HG03565 (cell line): ENCODE results near the gene DKK2.

Source experiments
- ATAC-seq: cut with Tn5 transposase; IDR thresholded peaks from one replicate; pipeline ENCODE4 v1.9.1; 2021; ENCODE audit warnings: mild to moderate bottlenecking, moderate library complexity; ENCODE audit not compliant: unreplicated experiment

DKK2 gene

GRCh38 chr4:107017443-107018343 lies 18.4 kb downstream of the DKK2 start:
- ATAC-seq, result no peak

GRCh38 chr4:107011312-107011711 lies 24.8 kb downstream of the DKK2 start:
- no peak for ATAC-seq

GRCh38 chr4:107009196-107009968 lies 26.7 kb downstream of the DKK2 start:
- no peak for ATAC-seq

- ATAC-seq, result no peak
These were observed 28.0 kb downstream of the DKK2 start for GRCh38 chr4:107008115-107008514.

- ATAC-seq, result peak; percentile 38
These were observed 29.9 kb downstream of the DKK2 start for GRCh38 chr4:107006218-107006617.

- no peak for ATAC-seq
These were observed 39.6 kb downstream of the DKK2 start for GRCh38 chr4:106996490-106996889.

- ATAC-seq, result no peak
These were observed 42.3 kb downstream of the DKK2 start for GRCh38 chr4:106993827-106994226.

GRCh38 chr4:106987311-106987710 lies 48.8 kb downstream of the DKK2 start:
- ATAC-seq, result no peak

- ATAC-seq, result no peak
These were observed 49.6 kb downstream of the DKK2 start for GRCh38 chr4:106986486-106986885.

GRCh38 chr4:106985830-106986229 lies 50.3 kb downstream of the DKK2 start:
- ATAC-seq, result no peak

- no peak for ATAC-seq
These were observed 53.4 kb downstream of the DKK2 start for GRCh38 chr4:106982711-106983211.

GRCh38 chr4:106981431-106981830 lies 54.7 kb downstream of the DKK2 start:
- no peak for ATAC-seq

GRCh38 chr4:106979476-106979875 lies 56.6 kb downstream of the DKK2 start:
- ATAC-seq, result no peak

GRCh38 chr4:106978046-106978774 lies 57.9 kb downstream of the DKK2 start:
- ATAC-seq, result no peak

- no peak for ATAC-seq
These were observed 64.5 kb downstream of the DKK2 start for GRCh38 chr4:106971636-106972035.

- ATAC-seq, result no peak
These were observed 68.2 kb downstream of the DKK2 start for GRCh38 chr4:106967892-106968291.

- ATAC-seq, result no peak
These were observed 82.9 kb downstream of the DKK2 start for GRCh38 chr4:106953036-106953705.

GRCh38 chr4:106951891-106952290 lies 84.2 kb downstream of the DKK2 start:
- ATAC-seq, result no peak

- ATAC-seq, result no peak
These were observed 94.3 kb downstream of the DKK2 start for GRCh38 chr4:106941841-106942240.

- no peak for ATAC-seq
These were observed 105.6 kb downstream of the DKK2 start for GRCh38 chr4:106930522-106930921.

GRCh38 chr4:106929248-106929647 lies 106.9 kb downstream of the DKK2 start:
- no peak for ATAC-seq
